Measurements from ENCODE around the gene MT1X.

- no peak for TF ChIP-seq CTCF (conservative IDR thresholded peaks at IDR 0.05; ENCODE audit: low read depth, low read length)
- no peak for TF ChIP-seq EZH2 (IDR thresholded peaks at IDR 0.05; ENCODE audit: borderline replicate concordance, low read depth, low read length, poor library complexity, severe bottlenecking)
These were observed 43.2 kb upstream of the MT1X start for GRCh38 chr16:56639045-56639444.
